Endothelial cell of umbilical vein (primary cell): ENCODE measurements around the gene PSMB2. TPM values are rescaled to one million over a fixed set of nuclear protein-coding genes. Genes with fewer than 3 reads are reported as not detected.

ENCODE experiments used
- BruUV-seq: library from RNA; stranded (reverse); fragments of 400-500 nt; replicated peaks from 2 replicates; lab custom pipeline; 2021; lab: Mats Ljungman, UMichigan
- CTCF ChIA-PET: fragments of 300-600, 350-600 bp; sonication (Branson Sonifier 250); formaldehyde crosslinking; loops from one replicate; lab custom pipeline; 2021; ENCODE audit warnings: antibody characterized with exemption, inconsistent platforms; lab: Charles Lee
- POLR2A ChIA-PET: fragments of 300-600, 350-600 bp; sonication (Branson Sonifier 250); formaldehyde crosslinking; loops from one replicate; lab custom pipeline; 2021; ENCODE audit warnings: antibody characterized with exemption, inconsistent platforms; lab: Charles Lee
- DNase-seq: peaks from one replicate; pipeline ENCODE4 v3.0.0-alpha.2; 2011; ENCODE audit warnings: low read depth, low spot score
- FAIRE-seq: peaks from 2 replicates; lab custom pipeline; 2011; peaks lifted over from hg19 to GRCh38; lab: Jason Lieb, UNC
- H2AFZ ChIP-seq: 2 replicates; pipeline ENCODE4 v1.6.0; 2012; ENCODE audit warnings: low read depth, low read length, control low read depth, inconsistent platforms
- H3K27ac ChIP-seq: 2 replicates; pipeline ENCODE4 v1.5.1; 2011; ENCODE audit warnings: low read depth, mild to moderate bottlenecking, control low read depth, low read length, moderate library complexity; ENCODE audit not compliant: insufficient read depth
- H3K27me3 ChIP-seq, 2 experiments: 2 replicates each; pipeline versions ENCODE4 v1.6.0 to v1.6.1; 2011; ENCODE audit warnings: low read length in 2 of 2, mixed read lengths in 1 of 2; ENCODE audit not compliant: control insufficient read depth in 2 of 2, insufficient read depth in 2 of 2
- H3K36me3 ChIP-seq, 2 experiments: 2 replicates in 1 of 2; 3 replicates in 1 of 2; pipeline ENCODE4 v1.5.1; 2011; ENCODE audit warnings: low read length in 2 of 2, mild to moderate bottlenecking in 1 of 2, moderate library complexity in 1 of 2; ENCODE audit not compliant: control insufficient read depth in 2 of 2, insufficient read depth in 2 of 2; ENCODE audit errors: extremely low read depth in 1 of 2
- H3K4me1 ChIP-seq: 3 replicates; pipeline ENCODE4 v1.5.1; 2011; ENCODE audit warnings: mild to moderate bottlenecking, low read length; ENCODE audit not compliant: control insufficient read depth, insufficient read depth; ENCODE audit errors: extremely low read depth
- H3K4me2 ChIP-seq: 2 replicates; pipeline ENCODE4 v1.6.1; 2011; ENCODE audit warnings: low read length, control low read depth, mixed read lengths; ENCODE audit not compliant: insufficient read depth
- H3K4me3 ChIP-seq, 3 experiments: fragments of 200-600 bp in 1 of 3; sonication (generic), shearing (Covaris generic) in 1 of 3; replicated peaks in 1 of 3; 2 replicates each; pipeline ENCODE4 v1.5.1; 2011 to 2016; ENCODE audit warnings: control low read depth in 3 of 3, low read length in 3 of 3, mild to moderate bottlenecking in 2 of 3, inconsistent platforms in 1 of 3, low read depth in 1 of 3, moderate library complexity in 1 of 3; ENCODE audit not compliant: insufficient read depth in 1 of 3
- H3K79me2 ChIP-seq: 2 replicates; pipeline ENCODE4 v1.6.0; 2012; ENCODE audit warnings: low read length, inconsistent platforms; ENCODE audit not compliant: control insufficient read depth, insufficient read depth
- H3K9ac ChIP-seq: replicated peaks from 2 replicates; pipeline ENCODE3; 2011; ENCODE audit warnings: low read length, control low read depth; ENCODE audit not compliant: insufficient read depth; ENCODE audit errors: extremely low read depth
- H3K9me1 ChIP-seq: replicated peaks from 3 replicates; pipeline ENCODE4 v1.6.0; 2011; ENCODE audit warnings: mild to moderate bottlenecking, low read length; ENCODE audit not compliant: control insufficient read depth, insufficient read depth; ENCODE audit errors: extremely low read depth
- H3K9me3 ChIP-seq: replicated peaks from 2 replicates; pipeline ENCODE4 v1.5.1; 2012; ENCODE audit warnings: low read length, inconsistent platforms; ENCODE audit not compliant: control insufficient read depth, insufficient read depth
- H4K20me1 ChIP-seq: replicated peaks from 2 replicates; pipeline ENCODE3; 2011; ENCODE audit warnings: mild to moderate bottlenecking, low read length; ENCODE audit not compliant: control insufficient read depth, insufficient read depth; ENCODE audit errors: extremely low read depth
- FOS ChIP-seq: IDR thresholded peaks from 2 replicates; pipeline ENCODE4 v1.6.1; 2011; ENCODE audit warnings: mild to moderate bottlenecking, low read length, moderate library complexity, borderline replicate concordance; ENCODE audit not compliant: insufficient read depth
- JUN ChIP-seq: IDR thresholded peaks from 2 replicates; pipeline ENCODE4 v1.6.1; 2011; ENCODE audit warnings: borderline replicate concordance, low read depth; ENCODE audit not compliant: insufficient read length, insufficient read depth
- dilution Hi-C: fragments of 300-500 bp; cut with MboI; formaldehyde crosslinking; loops from one replicate; pipeline ENCODE4 v1.15.0; 2019; ENCODE audit warnings: low sequenced_read_pairs; ENCODE audit not compliant: extremely low pct_ligation_motif_present
- intact Hi-C: fragments of 100-400 bp; cut with micrococcal nuclease; formaldehyde crosslinking; loops from one replicate; pipeline ENCODE4 v1.10.0; 2022
- polyA plus RNA-seq, 4 experiments: library from polyadenylated mRNA; depleted of rRNA in 3 of 4; stranded (reverse) in 3 of 4; unstranded in 1 of 4; fragments of >200 nt; gene quantifications; 2 replicates each; pipeline versions ENCODE4 v1.2.1 to v1.2.3, GENCODE V29; 2011 to 2012; ENCODE audit warnings: missing spikeins in 1 of 4
- total RNA-seq: library from RNA; stranded (reverse); gene quantifications from 2 replicates; pipeline ENCODE4 v1.2.3, GENCODE V29; 2021

PSMB2 gene
- total and polyA plus RNA-seq, 2 donors (not counting 3 experiments of a cell fraction or from before 2014, with no cell fraction given) = 93.6 to 118 TPM

GRCh38 chr1:35668506-35668905 is 27.2 kb upstream of the PSMB2 start:
- Histone ChIP-seq H3K9ac (no peak overlapping the region), H4K20me1 (no peaks in the 10 kb centered on the region), H3K36me3 (no peaks in the 10 kb centered on the region), H3K4me1 (no peaks in the 10 kb centered on the region), H3K27me3 (peaks cover 13 to 30% of the 10 kb centered on the region in 2 experiments), H3K79me2 (no peaks in the 10 kb centered on the region), H2AFZ (no peak overlapping the region), H3K9me1 (no peaks in the 10 kb centered on the region), H3K9me3 (no peaks in the 10 kb centered on the region), H3K27ac (no peak overlapping the region), H3K4me2 (no peak overlapping the region), H3K4me3 (no peak overlapping the region)
- intact Hi-C loops = no loop called here
- ChIA-PET CTCF (no interaction called here), POLR2A (no interaction called here)
- FAIRE-seq (no peak), DNase-seq (no peak)
- dilution Hi-C loops = no loop called here
- BruUV-seq = no TSS peak
- TF ChIP-seq FOS = no peak
- no peak for TF ChIP-seq JUN

- Histone ChIP-seq H3K36me3 (no peaks in the 10 kb centered on the region), H2AFZ (no peak overlapping the region), H3K9me3 (no peaks in the 10 kb centered on the region), H3K79me2 (no peaks in the 10 kb centered on the region), H3K27me3 (peaks cover 13 to 26% of the 10 kb centered on the region in 2 experiments), H3K9ac (no peak overlapping the region), H3K9me1 (no peaks in the 10 kb centered on the region), H3K4me3 (no peak overlapping the region), H3K4me1 (no peaks in the 10 kb centered on the region), H3K4me2 (no peak overlapping the region), H3K27ac (no peak overlapping the region), H4K20me1 (no peaks in the 10 kb centered on the region)
- no peak for DNase-seq
- no peak for TF ChIP-seq FOS
- ChIA-PET POLR2A (interaction anchor here (0.6 kb wide), 1 partner anchor 250 kb away, joined by 3 read pairs; no protein-coding TSS in a partner anchor), CTCF (interaction anchor here (0.6 to 1.1 kb wide), 2 partner anchors 22 to 96 kb away, joined by 4 read pairs; no protein-coding TSS in a partner anchor)
- intact Hi-C loops (no loop called here), dilution Hi-C loops (no loop called here)
- FAIRE-seq = no peak
- BruUV-seq = no TSS peak
These were observed 25.6 kb upstream of the PSMB2 start for GRCh38 chr1:35666916-35667315.
